Left kidney (tissue), 2 donors: ENCODE data around the gene HMOX1. TPM values are rescaled to one million over a fixed set of nuclear protein-coding genes. Genes with fewer than 3 reads are reported as not detected.
"Not testable (repeated sequence)": the region's sequence is repeated elsewhere in the genome, so short reads cannot be mapped to it uniquely, and the experiment has no call there.

ENCODE experiments used
- DNase-seq: peaks from one replicate; pipeline ENCODE4 v3.0.0-alpha.2; 2013
- polyA plus RNA-seq: library from polyadenylated mRNA; unstranded; fragments of 120-200 nt; gene quantifications from one replicate; pipeline ENCODE4 v1.2.1, GENCODE V29; 2013; ENCODE audit not compliant: insufficient read length

Gene HMOX1
- polyA plus RNA-seq, 1 donor = 50.6 TPM

DNA sequence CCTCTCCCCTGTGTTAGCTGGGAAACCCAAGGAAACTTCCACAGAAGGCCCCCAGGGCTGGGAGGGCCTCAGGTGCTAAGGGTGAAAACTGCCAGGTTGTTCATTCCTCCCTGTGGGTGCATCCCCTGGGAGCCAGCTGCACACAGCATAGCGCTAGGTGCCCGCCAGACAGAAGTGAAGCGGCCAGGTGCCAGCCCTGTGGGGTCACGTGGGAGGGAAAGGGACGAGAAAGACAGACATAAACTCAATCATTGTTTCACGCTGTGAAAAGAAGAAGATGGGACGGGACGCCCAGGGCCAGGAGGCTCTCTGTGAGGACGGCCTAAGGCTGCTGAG is 31.6 kb upstream of the HMOX1 start:
- no peak for DNase-seq

DNA sequence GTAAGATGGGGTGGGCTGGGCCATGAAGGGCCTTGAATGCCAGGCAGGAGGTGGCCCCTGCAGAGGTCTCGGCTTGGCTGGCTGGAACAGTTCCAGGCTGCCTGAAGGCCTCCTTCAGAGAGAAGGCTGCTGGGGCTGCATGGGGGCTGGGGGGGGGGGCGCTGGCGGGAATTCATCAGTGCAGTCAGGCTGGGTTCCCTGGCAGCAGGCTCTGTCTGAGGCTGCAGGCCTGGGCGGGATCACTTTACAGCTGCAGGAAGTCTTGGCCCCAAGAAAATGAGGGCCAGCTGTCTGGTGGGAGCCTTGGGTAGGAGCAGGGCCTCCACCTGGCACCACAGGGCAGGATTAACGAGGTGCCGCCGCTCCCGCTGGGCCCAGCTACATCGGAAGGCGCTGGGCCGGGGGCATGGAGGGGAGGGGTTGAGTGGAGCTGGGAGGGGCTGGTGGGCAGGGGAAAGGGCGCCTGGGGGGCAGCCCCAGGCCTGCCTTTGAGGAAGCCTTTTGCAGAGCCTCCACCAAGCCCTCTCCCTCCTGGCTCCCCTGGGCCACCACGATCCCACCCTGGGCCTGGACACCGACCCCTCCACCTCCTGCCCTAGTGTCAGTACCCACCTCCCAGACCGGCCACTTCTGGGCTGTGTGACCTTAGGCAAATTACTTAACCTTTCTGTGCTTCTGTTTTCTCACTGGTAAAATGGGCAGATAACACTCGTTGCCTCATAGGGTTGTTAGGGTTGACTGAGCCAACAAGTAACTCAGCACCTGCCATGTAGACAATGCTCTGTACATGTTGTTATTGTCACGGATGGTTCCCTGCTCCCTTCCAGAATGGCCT is 31.0 kb upstream of the HMOX1 start:
- no peak for DNase-seq

DNA sequence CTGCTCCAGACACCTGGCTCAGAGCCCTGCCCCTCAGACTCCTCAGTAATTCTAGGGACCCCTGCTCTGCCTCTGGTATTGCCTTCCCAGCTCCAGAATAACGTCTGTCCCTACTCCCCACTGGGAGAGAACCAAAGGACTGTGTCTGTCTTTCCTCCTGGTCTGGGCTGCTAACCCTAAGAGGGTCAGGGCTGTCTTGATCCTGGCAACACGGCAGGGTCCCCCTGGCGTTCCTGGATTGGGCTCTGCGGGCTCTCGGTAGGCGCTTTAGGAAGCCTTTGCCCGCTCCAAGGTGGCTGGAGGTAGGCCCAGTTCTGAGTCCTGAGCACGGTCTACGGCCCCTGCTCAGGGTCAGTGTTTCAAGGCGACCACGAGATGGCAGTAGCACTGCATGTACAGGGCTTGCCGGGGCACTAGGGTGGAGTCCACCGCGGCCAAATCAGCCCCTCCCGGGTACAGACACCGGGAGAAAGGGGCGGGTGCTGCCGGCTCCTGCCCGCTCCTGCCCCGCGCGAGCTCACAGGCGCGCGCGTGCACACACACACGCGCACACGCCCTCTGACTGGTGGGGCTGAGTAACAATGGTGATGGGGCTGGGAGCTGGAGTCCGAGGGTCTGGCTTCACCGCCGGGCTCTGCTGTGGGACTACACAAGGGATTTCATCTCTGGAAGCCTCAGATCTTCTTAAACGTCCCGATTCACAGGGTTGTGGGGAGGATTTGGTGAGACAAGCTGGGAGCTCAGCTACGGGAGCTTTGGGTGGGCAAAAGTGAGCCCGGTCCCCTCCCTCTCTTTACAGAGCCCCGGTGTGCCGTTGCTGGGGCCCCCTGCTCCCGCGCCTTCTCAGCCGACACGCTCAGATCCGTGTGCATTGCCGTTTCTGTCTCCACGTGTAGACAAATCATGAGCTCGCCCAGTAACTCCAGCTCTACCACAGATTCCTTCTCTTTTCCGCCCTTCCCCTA is 30.1 kb upstream of the HMOX1 start:
- DNase-seq = peak; percentile 85

DNA sequence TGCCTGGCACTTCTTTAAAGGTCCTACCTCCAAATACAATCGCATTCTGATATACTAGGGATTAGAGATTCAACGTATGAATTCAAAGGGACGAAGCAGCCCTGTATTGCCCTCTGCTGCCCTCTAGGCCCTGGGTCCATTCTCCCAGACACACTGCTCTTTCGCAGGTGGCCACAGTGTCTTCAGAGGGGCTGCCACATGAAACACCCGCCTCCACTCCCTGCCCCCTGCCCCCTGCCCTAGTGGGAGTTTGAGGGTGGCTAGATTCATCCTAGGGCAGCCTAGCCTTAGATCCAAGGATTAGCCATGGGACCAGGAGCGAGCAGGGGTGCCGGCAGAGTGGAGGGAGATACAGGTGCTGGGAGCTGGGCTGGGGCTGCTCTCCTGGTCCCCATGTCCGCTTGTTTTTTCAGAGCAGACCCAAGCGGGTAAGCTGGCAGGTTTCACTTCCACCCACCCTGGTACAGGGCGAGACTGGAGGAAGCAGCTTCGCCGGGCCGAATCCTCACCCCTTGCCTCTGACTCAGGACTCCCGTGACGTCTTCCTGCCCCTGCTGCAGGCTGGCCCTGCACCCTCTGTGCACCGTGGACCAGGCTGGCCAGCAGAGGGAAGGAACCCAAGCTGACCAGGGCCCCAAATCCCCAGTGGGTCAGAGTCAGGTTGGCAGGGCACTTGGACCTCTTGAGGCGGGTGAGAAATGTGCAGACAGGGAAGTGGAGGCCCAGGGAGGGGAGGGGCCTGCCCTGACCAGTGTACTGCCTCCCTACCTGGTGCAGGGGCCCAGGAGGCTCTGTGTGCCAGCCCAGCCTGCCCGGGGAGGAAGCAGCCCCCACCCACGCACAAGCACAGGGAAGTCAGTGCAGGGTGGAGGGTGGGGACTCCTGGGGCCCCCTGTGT is 28.4 kb upstream of the HMOX1 start:
- no peak for DNase-seq

DNA sequence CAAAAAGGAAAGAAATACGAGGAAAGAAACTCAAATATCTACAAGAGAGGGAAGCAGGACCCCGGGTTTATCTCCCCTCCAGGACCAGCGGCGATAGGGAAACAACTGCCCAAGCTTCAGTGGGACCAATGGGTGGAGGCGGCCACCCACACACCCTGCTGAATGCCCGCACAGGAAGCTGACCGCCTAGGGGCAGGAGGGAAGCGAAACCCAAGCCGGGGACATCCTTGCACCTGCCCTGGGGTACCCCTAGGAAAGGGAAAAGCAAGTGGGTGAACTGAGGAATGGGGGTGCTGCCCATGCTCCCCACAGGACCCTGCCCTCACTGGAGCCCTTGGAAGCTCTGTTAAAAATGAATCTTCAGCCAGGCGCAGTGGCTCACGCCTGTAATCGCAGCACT is 27.6 kb upstream of the HMOX1 start:
- DNase-seq = no peak

DNA sequence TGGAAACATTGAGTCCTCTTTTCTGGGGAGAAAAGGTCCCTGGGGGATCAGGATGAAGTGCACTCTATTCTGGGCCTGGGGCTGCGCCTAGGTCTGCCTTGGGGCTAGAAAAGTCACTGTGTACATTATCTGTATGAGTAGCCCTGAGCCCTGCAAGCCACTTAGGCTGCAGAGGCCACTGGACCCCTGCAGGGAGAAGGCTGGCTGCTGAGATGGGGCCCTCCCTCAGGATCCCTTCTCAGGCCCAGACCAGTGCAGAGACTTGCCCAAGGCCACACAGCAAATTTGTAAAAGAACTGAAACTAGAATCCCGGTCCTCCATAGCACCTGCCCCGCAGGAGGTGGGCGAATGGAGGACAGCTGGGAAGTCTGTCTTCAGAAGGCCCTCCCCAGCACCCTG is 26.8 kb upstream of the HMOX1 start:
- DNase-seq = no peak

DNA sequence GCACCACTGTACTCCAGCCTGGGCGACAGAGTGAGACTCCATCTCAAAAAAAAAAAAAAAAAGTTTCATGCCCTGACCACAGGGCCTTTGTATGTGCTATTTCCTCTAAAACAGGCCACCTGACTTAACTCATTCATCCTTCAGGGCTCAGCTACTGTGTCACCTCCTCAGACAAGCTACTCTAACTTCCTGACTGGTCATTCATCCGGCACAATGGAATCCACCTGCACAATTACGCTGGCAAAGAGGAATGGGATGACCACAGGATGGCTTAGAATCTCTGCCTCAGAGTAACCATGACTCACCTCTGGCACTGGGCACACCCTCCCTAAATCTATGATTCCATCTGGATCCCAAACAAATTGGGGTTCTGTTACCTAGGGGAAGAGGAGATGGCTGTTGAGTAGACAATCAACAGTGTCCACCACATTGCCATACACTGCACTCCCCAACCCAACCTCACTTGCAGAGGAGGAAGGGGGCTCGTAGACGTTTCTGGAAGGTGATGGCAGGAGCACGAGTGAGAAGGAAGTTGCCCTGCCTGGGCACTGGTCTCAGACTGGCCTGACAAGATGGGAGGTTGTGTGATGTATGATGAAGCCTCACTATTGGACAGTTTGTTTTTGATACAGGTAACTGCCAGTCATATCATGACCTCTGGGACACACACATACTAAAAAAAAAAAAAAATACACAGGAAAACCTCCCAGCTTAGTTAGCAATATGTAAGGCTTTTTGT is 22.8 kb upstream of the HMOX1 start:
- DNase-seq = no peak

DNA sequence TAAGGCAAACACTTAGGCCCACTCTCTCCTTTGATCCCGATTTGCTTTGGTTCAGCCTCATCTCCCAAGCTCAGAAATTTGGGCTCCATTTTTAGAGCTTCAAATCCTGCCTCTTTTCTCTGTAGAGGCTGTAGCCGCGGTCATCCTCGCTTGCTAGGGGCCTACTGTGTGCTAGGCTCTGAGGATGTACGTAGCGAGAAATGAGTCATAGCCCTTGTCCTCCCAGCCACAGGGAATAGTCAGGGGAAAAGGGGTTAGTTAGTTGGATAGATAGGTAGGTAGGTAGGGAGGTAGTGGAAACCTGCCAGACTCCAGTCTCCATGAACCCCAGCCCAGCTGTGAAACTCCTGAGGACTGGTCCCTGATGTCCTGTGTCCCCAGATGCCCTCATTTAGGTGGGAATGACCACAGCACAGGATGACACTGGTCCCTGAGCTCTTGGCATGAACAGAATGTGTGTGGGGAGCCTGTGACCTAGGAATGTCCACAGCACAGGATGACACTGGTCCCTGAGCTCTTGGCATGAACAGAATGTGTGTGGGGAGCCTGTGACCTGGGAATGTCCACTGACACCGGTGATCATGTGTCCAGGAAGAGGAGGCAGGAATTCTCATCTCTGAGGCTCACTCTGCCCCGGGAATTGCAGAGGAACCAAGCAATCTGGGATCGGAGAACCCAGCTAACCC is 21.4 kb upstream of the HMOX1 start:
- DNase-seq = no peak

DNA sequence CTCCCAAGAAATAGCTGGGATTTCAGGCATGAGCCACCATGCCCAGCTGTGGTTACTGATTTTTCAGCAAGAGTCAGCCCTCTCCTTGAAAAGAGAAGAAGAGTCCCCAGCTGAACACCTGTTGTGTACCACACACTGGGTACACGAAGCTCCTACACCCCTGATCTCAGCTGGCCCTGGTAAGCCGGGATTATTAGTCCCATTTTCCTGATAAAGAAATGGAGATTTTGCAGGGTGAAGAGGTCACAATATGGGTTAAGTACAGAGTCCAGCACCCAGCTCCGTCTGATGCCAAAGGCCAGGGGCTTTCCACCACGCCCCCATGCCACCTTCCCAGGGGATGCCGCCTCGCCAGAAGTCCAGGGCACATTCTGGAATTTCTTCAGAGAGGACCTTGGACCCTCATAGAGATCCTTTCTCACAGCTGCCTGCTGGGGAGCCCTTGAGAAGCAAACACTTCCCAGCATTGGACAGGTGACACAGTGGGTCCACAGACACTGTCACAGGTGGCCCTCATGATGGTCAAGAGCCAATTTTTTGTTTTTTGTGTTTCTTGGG is 19.8 kb upstream of the HMOX1 start:
- DNase-seq = no peak

DNA sequence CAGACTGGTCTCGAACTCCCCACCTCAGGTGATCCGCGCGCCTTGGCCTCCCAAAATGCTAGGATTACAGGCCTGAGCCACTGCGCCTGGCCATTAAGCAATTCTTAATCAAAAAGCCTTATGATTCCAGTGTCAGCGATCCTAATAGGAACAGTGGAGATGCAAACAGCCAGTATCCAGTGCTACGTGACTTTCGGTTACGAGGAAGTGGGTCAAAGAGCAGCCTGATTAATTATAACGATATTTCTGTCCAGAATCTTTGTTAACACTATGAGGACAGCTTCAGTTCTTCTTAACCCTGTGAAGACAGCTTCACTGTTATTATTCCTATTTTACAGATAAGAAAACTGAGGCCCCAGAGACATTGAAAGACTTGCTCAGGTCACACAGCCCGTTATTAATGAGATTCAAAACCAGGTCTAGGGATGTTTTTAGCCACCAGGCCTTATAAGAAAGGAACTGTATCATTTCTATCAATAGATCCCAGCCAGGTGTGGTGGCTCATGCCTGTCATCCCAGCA is 17.3 kb upstream of the HMOX1 start:
- DNase-seq = no peak

DNA sequence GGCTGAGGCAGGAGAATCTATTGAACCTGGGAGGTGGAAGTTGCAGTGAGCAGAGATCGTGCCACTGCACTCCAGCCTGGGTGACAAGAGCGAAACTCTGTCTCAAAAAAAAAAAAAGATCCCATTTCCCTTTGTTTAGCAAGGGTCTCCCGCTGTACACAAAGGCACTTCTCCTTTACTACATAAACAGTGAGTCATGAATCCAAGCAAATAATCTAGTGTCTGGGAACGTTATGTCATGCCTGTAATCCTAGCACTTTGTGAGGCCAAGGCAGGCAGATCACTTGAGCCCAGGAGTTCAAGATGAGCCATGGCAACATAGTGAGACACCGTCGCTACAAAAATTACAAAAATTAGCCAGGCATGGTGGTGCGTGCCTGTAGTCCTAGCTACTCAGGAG is 16.7 kb upstream of the HMOX1 start:
- not testable (repeated sequence) for DNase-seq

DNA sequence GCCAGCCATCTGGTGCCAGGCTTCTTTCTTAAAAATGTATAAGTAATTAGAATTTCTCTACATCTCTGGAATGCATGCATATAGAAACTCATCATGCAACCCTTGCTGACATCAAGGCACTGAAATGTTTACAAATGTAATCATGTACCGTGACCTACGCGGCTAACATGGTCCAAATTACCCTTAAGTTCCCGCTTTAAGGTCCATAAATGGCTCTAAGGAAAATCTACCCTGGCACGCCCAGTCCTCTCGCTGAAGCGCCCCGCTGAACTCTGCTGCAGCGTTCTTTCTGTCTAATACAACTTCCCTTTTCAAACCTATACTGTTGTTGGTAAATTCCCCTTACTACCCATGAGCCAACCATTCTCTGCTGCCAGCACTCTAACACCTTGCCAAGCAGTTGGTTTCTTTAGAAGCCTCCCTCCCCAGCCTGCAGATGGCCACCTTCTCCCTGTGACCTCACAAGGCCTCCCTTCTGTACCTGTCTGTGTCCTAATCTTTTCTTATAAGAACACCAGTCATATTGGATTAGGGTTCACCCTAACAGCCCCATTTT is 13.5 kb upstream of the HMOX1 start:
- DNase-seq = no peak

DNA sequence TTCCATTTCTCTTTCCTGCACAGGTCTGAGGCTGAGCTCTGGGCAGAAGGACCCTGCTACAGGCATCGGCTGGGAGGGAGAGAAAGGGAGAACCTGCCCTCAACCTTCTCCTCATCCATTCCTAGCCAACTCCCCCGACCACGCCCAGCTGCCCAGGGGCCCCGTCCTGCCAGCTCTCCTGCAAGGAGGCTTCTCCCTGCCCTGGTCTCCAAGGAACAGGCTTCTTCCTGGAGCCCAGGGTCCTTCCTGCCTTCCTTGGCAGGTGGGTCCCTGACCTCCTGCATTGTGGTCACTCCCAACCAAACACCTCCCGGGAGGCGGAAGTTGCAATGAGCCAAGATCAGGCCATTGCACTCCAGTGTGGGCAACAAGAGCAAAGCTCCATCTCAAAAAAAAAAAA is 12.5 kb upstream of the HMOX1 start:
- no peak for DNase-seq

DNA sequence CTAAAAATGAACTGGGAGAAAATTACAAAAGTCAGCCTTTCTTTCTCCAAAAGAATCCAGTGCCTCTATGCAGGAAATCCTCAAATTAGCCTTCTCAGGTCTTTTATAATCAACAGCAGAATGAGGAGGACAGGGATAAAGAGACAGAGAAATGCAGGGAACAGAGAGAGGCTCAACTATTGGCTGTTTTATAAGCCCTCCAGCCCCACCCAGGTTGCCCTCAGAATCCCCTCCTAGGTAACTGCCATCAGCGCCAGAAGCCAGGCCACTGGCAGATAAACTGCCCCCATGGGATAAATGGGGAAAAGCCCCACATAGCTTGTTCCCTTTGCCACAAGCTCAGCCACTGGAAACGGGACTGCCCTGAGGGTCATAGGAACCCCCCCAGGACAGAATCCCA is 10.9 kb upstream of the HMOX1 start:
- no peak for DNase-seq

DNA sequence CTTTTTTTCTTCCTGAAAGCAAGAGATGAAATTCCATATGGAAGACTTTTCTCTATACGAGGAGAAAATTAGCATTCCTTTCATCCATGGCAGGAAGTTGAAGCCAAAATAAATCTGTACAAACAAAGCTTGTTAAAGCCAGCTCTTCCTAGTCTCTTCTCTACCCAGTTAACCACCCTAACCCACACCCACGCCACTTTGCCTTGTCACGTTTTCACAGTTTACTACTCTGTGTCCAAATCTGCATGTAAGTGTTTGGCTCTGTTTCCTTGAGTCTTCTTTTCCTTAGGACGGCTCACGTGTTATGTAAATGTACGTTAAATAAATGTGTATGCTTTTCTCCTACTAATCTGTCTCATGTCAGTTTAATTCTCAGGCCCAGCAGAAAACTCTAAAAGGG is 7.1 kb upstream of the HMOX1 start:
- DNase-seq = no peak

DNA sequence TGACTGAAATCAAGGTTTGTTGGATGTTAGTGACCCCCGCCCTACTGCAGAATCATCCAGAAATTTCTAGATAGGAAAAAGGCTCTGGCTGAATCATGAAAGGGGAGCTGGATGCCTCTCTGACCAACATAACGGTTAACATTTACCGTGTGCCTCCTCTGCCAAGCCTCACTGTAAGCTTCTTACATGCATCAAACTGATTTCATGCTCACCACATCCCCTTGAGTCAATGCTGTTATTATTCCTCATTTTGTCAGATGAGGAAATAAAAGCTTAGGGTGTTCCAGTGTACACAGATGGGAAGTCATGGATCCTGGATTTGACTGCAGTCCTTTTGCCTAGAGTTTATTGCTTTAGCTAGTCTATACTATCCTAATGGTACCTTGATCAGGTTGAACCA is 5.9 kb upstream of the HMOX1 start:
- no peak for DNase-seq

DNA sequence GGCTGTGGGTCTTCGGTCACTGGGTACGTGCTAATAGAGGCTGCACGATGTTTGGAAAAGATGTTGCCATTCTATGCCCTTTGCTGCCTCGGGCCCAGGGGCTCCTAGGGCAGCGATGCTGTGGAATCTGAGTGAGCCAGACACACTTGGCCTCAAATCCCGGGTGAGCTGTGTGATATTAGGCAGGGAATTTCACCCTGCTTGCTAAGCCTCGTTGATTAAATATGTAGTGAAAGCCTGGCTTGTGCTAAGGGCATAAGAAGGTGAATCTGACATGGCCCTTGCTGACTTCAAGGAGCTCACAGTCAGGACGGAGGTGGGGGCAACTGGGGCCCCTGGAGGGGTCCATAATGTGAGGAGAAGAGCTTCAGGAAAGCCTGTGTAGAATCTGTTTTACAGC is 5.4 kb upstream of the HMOX1 start:
- no peak for DNase-seq

DNA sequence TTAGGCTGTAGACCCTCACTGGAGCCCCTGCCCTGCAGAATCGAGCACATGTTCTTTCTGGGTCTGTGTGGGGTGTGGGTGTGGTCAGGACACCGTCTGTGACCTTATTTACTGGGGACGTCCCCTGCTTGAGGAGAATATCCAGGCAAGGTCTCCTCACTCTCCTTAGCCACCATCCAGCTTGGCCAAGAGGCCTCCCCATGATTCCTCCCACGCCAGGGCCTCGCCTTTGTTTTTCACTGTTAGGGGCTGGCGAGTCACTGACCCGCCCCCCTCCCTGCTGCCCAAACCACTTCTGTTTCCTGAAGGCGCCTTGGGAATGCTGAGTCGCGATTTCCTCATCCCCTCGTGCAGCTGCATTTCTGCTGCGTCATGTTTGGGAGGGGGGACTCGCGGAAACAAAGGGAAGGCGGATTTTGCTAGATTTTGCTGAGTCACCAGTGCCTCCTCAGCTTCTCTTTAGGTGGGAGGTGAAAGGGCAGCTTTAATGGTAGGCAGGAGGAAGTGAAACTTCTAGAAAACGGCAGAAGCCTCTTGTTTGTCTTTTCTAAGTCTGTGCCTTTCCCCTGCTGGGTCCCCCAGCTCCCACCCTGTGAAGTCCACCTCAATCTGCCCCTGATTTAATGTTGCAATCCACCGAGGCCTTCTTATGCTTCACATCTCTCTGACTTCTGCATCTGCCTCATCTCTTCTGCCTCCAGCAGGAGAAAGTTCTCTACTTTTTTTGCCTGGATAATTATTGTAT is 4.0 kb upstream of the HMOX1 start:
- peak; percentile 95 for DNase-seq

DNA sequence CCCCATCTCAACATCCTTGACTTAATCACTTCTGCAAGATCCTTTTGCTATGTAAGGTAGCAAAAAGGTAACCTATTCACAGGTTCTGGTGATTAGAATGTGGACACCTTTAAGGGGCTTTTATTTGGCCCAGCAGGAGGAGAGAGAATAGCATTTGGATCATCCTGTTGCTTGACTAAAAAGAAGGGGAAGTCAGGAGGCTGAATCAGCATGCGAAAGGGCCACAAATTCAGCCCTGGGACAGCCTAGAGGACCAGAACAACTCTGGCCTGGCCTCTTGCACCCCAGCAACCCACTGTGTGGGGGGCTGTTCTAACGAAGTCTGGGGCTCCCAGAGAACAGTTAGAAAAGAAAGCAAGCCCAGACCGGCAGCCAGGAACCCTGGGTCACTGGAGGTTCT is 3.2 kb upstream of the HMOX1 start:
- DNase-seq = no peak
